ENCODE measurements around the gene ADH1C. TPM values are rescaled to one million over a fixed set of nuclear protein-coding genes. Genes with fewer than 3 reads are reported as not detected.

ADH1C gene
- total and polyA plus RNA-seq, 2 experiments from 2014 or later: 4.4 to 13.7 TPM

DNA sequence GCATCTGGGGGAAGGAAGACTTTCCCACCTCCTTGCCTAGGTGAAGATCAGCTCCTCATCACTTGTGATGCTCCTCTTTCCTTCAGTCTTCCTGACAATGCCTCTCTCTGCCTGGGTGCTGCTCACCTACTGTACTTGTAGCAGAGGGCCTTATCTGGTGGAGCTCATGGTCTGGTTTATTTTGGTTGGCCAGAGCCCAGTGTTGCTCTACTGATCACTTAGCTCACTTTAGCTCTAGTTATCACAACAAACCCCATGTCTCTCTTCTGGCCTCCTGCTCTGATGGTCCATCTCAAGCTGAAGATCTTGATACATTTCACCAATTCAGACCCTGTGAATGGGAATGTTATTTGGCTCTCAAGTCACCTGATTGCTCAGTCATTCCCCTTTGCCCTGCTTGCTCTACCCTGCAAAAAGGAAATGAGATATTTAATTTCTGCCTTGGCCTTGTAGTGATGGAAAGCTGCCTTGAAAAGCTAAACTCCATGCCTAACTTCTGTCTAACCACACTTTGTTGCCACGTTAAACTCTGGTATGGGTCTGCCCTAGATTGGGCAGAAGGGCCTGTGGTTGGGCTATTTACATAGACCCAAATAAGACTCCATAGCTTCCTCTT lies 30.3 kb upstream of the ADH1C start:
- Histone ChIP-seq H3K4me3 (no peak overlapping the region), H3K9me3 (ENCODE audit: low read depth) (no peaks in the 10 kb centered on the region), H4K20me1 (ENCODE audit: insufficient read depth, poor library complexity, severe bottlenecking) (no peaks in the 10 kb centered on the region), H2AFZ (no peak overlapping the region), H3K27me3 (no peaks in the 10 kb centered on the region), H3K36me3 (replicated peaks; ENCODE audit: insufficient read depth, low read depth) (no peaks in the 10 kb centered on the region), H3K27ac (peak overlapping the region; percentile 72), H3K4me2 (no peak overlapping the region), H3K9me2 (replicated peaks; ENCODE audit: insufficient read depth) (no peaks in the 10 kb centered on the region), H3K79me2 (no peaks in the 10 kb centered on the region), H3K4me1 (ENCODE audit: insufficient read depth) (no peaks in the 10 kb centered on the region)
- WGBS (ENCODE audit: low lambda C conversion rate, missing lambda C conversion rate): 94% methylated on average over 1 of the region's 1 CpG
- TF ChIP-seq CTCF (IDR thresholded peaks at IDR 0.05; ENCODE audit: poor library complexity) (no peak), EZH2phosphoT487 (IDR thresholded peaks at IDR 0.05; ENCODE audit: low read depth, severe bottlenecking, unreplicated experiment) (no peak), EZH2 (IDR thresholded peaks at IDR 0.05; ENCODE audit: borderline replicate concordance) (no peak)
- no peak for DNase-seq (ENCODE audit: low spot score)

DNA sequence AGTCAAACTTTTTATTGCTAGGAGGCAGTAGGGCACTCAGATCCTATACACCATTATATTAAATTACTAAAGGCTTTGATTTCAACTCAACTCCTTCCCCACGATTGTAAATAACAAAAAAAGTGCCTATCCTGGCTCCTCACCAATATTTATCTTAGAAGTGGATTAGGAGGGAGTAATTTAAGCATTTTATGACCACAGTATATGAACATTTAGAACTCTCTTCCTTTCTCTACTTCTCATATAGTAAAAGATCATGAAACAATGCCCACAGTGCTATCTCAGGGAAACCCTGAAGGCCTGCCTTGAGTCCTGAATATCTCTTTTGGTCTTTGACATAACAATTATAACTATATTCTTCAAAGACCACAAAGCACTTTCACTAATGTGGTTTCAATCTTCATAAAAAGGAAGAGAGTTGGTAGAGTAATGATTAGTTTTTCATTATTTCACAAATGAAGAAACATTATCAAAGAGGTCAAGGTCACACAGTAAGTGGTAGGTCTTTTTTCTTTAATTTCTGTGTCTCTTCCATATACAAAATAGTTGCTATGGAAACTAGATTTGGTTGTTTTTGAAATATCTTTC lies 29.1 kb upstream of the ADH1C start:
- WGBS (ENCODE audit: low lambda C conversion rate, missing lambda C conversion rate): 33% methylated on average over 1 of the region's 1 CpG
- no peak overlapping the region for H3K4me2 ChIP-seq
- no peaks in the 10 kb centered on the region for H3K9me3 ChIP-seq (ENCODE audit: low read depth)
- H3K27ac ChIP-seq: no peak overlapping the region
- H4K20me1 ChIP-seq (ENCODE audit: insufficient read depth, poor library complexity, severe bottlenecking): no peaks in the 10 kb centered on the region
- no peak overlapping the region for H3K4me3 ChIP-seq
- TF ChIP-seq EZH2phosphoT487 (IDR thresholded peaks at IDR 0.05; ENCODE audit: low read depth, severe bottlenecking, unreplicated experiment): no peak
- TF ChIP-seq CTCF (IDR thresholded peaks at IDR 0.05; ENCODE audit: poor library complexity): no peak
- no peak for TF ChIP-seq EZH2 (IDR thresholded peaks at IDR 0.05; ENCODE audit: borderline replicate concordance)
- H3K27me3 ChIP-seq: no peaks in the 10 kb centered on the region
- no peaks in the 10 kb centered on the region for H3K9me2 ChIP-seq (replicated peaks; ENCODE audit: insufficient read depth)
- H3K36me3 ChIP-seq (replicated peaks; ENCODE audit: insufficient read depth, low read depth): no peaks in the 10 kb centered on the region
- H2AFZ ChIP-seq: no peak overlapping the region
- no peak for DNase-seq (ENCODE audit: low spot score)
- H3K79me2 ChIP-seq: no peaks in the 10 kb centered on the region
- no peaks in the 10 kb centered on the region for H3K4me1 ChIP-seq (ENCODE audit: insufficient read depth)

- Histone ChIP-seq H3K4me1 (ENCODE audit: insufficient read depth) (no peaks in the 10 kb centered on the region), H3K27me3 (no peaks in the 10 kb centered on the region), H3K4me2 (no peak overlapping the region), H3K27ac (no peak overlapping the region), H4K20me1 (ENCODE audit: insufficient read depth, poor library complexity, severe bottlenecking) (no peaks in the 10 kb centered on the region), H2AFZ (no peak overlapping the region), H3K9me3 (ENCODE audit: low read depth) (no peaks in the 10 kb centered on the region), H3K36me3 (replicated peaks; ENCODE audit: insufficient read depth, low read depth) (no peaks in the 10 kb centered on the region), H3K79me2 (no peaks in the 10 kb centered on the region), H3K9me2 (replicated peaks; ENCODE audit: insufficient read depth) (no peaks in the 10 kb centered on the region), H3K4me3 (no peak overlapping the region)
- no peak for DNase-seq (ENCODE audit: low spot score)
- TF ChIP-seq EZH2 (IDR thresholded peaks at IDR 0.05; ENCODE audit: borderline replicate concordance): no peak
- no peak for TF ChIP-seq CTCF (IDR thresholded peaks at IDR 0.05; ENCODE audit: poor library complexity)
- no peak for TF ChIP-seq EZH2phosphoT487 (IDR thresholded peaks at IDR 0.05; ENCODE audit: low read depth, severe bottlenecking, unreplicated experiment)
Measured at GRCh38 chr4:99379571-99379970, 27.0 kb upstream of the ADH1C start.
